GM23338 (cell line): ENCODE measurements around the gene ING1. TPM values are rescaled to one million over a fixed set of nuclear protein-coding genes. Genes with fewer than 3 reads are reported as not detected.

Source experiments
- ATAC-seq: fragments of 200-7000 bp; cut with Tn5 transposase; 3 replicates; pipeline ENCODE4 v1.9.1; 2020
- DNase-seq: peaks from one replicate; pipeline ENCODE4 v3.0.0-alpha.2; 2015; ENCODE audit warnings: low spot score
- H2AFZ ChIP-seq: fragments of 200-600 bp; sonication (generic); 2 replicates; pipeline ENCODE4 v1.8.0; 2016; ENCODE audit warnings: antibody characterized with exemption, mild to moderate bottlenecking, moderate library complexity
- H3F3A ChIP-seq: fragments of 200-600 bp; sonication (generic); replicated peaks from 2 replicates; pipeline ENCODE4 v1.8.0; 2017; ENCODE audit warnings: antibody characterized with exemption, mixed run types, low read depth
- H3K27ac ChIP-seq: fragments of 200-600 bp; sonication (generic); 2 replicates; pipeline ENCODE4 v1.6.1; 2016; ENCODE audit warnings: low read depth
- H3K27me3 ChIP-seq: fragments of 200-600 bp; sonication (generic); 2 replicates; pipeline ENCODE4 v1.8.0; 2016; ENCODE audit warnings: mild to moderate bottlenecking, mixed run types, moderate library complexity; ENCODE audit not compliant: insufficient read depth
- H3K36me3 ChIP-seq: fragments of 200-600 bp; sonication (generic); 2 replicates; pipeline ENCODE4 v1.8.0; 2016; ENCODE audit warnings: mild to moderate bottlenecking; ENCODE audit not compliant: insufficient read depth
- H3K4me1 ChIP-seq: fragments of 200-600 bp; sonication (generic); 2 replicates; pipeline ENCODE4 v1.8.0; 2016; ENCODE audit warnings: mild to moderate bottlenecking, moderate library complexity; ENCODE audit not compliant: insufficient read depth
- H3K4me2 ChIP-seq: fragments of 200-600 bp; sonication (generic); 2 replicates; pipeline ENCODE4 v1.7.1; 2017; ENCODE audit warnings: mixed run types
- H3K4me3 ChIP-seq: fragments of 200-600 bp; sonication (generic); 2 replicates; pipeline ENCODE4 v1.6.1; 2016; ENCODE audit warnings: mixed run types
- H3K79me2 ChIP-seq: fragments of 200-600 bp; sonication (generic); replicated peaks from 2 replicates; pipeline ENCODE4 v1.8.0; 2017; ENCODE audit warnings: mild to moderate bottlenecking; ENCODE audit not compliant: insufficient read depth
- H3K9me2 ChIP-seq: fragments of 200-600 bp; sonication (generic); 2 replicates; pipeline ENCODE4 v1.8.0; 2017; ENCODE audit not compliant: insufficient read depth
- H4K20me1 ChIP-seq: fragments of 200-600 bp; sonication (generic); replicated peaks from 2 replicates; pipeline ENCODE4 v1.8.0; 2017; ENCODE audit warnings: mild to moderate bottlenecking; ENCODE audit not compliant: insufficient read depth
- H3K27ac Mint-ChIP-seq: 2 replicates; pipeline ENCODE4 v1.8.0; 2020; ENCODE audit warnings: inconsistent platforms, mild to moderate bottlenecking, moderate library complexity, mixed read lengths
- H3K27me3 Mint-ChIP-seq: 3 replicates; pipeline ENCODE4 v1.8.0; 2022; ENCODE audit warnings: low read depth, mild to moderate bottlenecking, moderate library complexity, mixed read lengths, inconsistent platforms; ENCODE audit not compliant: insufficient read depth, poor library complexity
- H3K36me3 Mint-ChIP-seq: 3 replicates; pipeline ENCODE4 v1.8.0; 2021; ENCODE audit warnings: low read depth, mild to moderate bottlenecking, inconsistent platforms, moderate library complexity, mixed read lengths
- H3K4me1 Mint-ChIP-seq: 3 replicates; pipeline ENCODE4 v1.8.0; 2020; ENCODE audit warnings: mild to moderate bottlenecking, inconsistent platforms, mixed read lengths
- H3K4me3 Mint-ChIP-seq: 3 replicates; pipeline ENCODE4 v1.8.0; 2021; ENCODE audit warnings: moderate library complexity, mild to moderate bottlenecking, inconsistent platforms, mixed read lengths
- H3K9me3 Mint-ChIP-seq: 3 replicates; pipeline ENCODE4 v1.8.0; 2020; ENCODE audit warnings: moderate library complexity, mild to moderate bottlenecking, inconsistent platforms, mixed read lengths
- CREB1 ChIP-seq: fragments of 250-450 bp; sonication (Bioruptor Pico); IDR thresholded peaks from 2 replicates; pipeline ENCODE4 v1.5.0; 2020; ENCODE audit warnings: low read depth, mild to moderate bottlenecking, moderate library complexity
- CTCF ChIP-seq, 2 experiments: fragments of 200-600 bp in 1 of 2; sonication (generic) in 1 of 2; conservative IDR thresholded peaks; 2 replicates each; pipeline versions ENCODE4 v1.5.1 to v1.6.1; 2016 to 2017; ENCODE audit warnings: antibody characterized with exemption in 2 of 2, low read depth in 2 of 2, mild to moderate bottlenecking in 2 of 2, moderate library complexity in 1 of 2
- ETS1 ChIP-seq: IDR thresholded peaks from 2 replicates; pipeline ENCODE4 v1.6.1; 2016; ENCODE audit warnings: antibody characterized with exemption
- EZH2 ChIP-seq: fragments of 200-600 bp; sonication (generic); IDR thresholded peaks from one replicate; pipeline ENCODE4 v1.8.0; 2017; ENCODE audit warnings: antibody characterized with exemption, mild to moderate bottlenecking, low read depth; ENCODE audit not compliant: unreplicated experiment
- EZH2phosphoT487 ChIP-seq: fragments of 200-600 bp; sonication (generic); IDR thresholded peaks from one replicate; pipeline ENCODE4 v1.8.1; 2018; ENCODE audit warnings: antibody characterized with exemption; ENCODE audit not compliant: unreplicated experiment
- JUNB ChIP-seq: IDR thresholded peaks from one replicate; pipeline ENCODE4 v1.6.1; 2016; ENCODE audit warnings: antibody characterized with exemption; ENCODE audit not compliant: unreplicated experiment
- NANOG ChIP-seq: IDR thresholded peaks from 2 replicates; pipeline ENCODE4 v1.6.1; 2016; ENCODE audit warnings: antibody characterized with exemption, borderline replicate concordance
- POLR2AphosphoS5 ChIP-seq: IDR thresholded peaks from 2 replicates; pipeline ENCODE4 v1.6.1; 2016; ENCODE audit warnings: antibody characterized with exemption, low read depth
- REST ChIP-seq: IDR thresholded peaks from one replicate; pipeline ENCODE4 v1.6.1; 2018; ENCODE audit warnings: antibody characterized with exemption; ENCODE audit not compliant: unreplicated experiment
- STAT1 ChIP-seq: IDR thresholded peaks from one replicate; pipeline ENCODE4 v1.6.1; 2016; ENCODE audit warnings: antibody characterized with exemption; ENCODE audit not compliant: unreplicated experiment
- ZNF114 ChIP-seq: fragments of 250-450 bp; sonication (Bioruptor Pico); IDR thresholded peaks from 2 replicates; pipeline ENCODE4 v1.5.0; 2020; ENCODE audit warnings: mild to moderate bottlenecking, moderate library complexity
- ZNF331 ChIP-seq: fragments of 250-450 bp; sonication (Bioruptor Pico); IDR thresholded peaks from 2 replicates; pipeline ENCODE4 v1.5.0; 2020; ENCODE audit warnings: low read depth, mild to moderate bottlenecking, moderate library complexity
- ZNF462 ChIP-seq: fragments of 250-450 bp; sonication (Bioruptor Pico); IDR thresholded peaks from 2 replicates; pipeline ENCODE4 v1.5.0; 2020; ENCODE audit warnings: mild to moderate bottlenecking, moderate library complexity
- polyA plus RNA-seq: library from polyadenylated mRNA; unstranded; fragments of >200 nt; fragmentation: Nextera tagmentation; extraction: Ambion mirVana; gene quantifications from 2 replicates; pipeline ENCODE4 v1.2.1, GENCODE V29; 2016
- total RNA-seq: library from RNA; depleted of rRNA; stranded (reverse); fragments of >200 nt; shearing (Covaris generic); gene quantifications from 2 replicates; pipeline ENCODE4 v1.2.3, GENCODE V29; 2014

Gene ING1
- total and polyA plus RNA-seq, 2 experiments from 2014 or later, result 27.4 to 34.4 TPM

GRCh38 chr13:110664673-110665072 lies 48.8 kb upstream of the ING1 start:
- Histone ChIP-seq H3K27me3 (no peaks in the 10 kb centered on the region), H3K4me2 (no peak overlapping the region), H3K4me3 (no peak overlapping the region), H3K27ac (no peak overlapping the region; the same call in 1 of the 2 replicates), H3K36me3 (peaks cover 33% of the 10 kb centered on the region), H3K79me2 (no peaks in the 10 kb centered on the region), H4K20me1 (no peaks in the 10 kb centered on the region), H2AFZ (no peak overlapping the region), H3F3A (no peaks in the 10 kb centered on the region), H3K4me1 (no peaks in the 10 kb centered on the region), H3K9me2 (no peaks in the 10 kb centered on the region)
- peaks cover 45% of the 10 kb centered on the region for H3K9me3 Mint-ChIP-seq
- no peak for TF ChIP-seq EZH2
- TF ChIP-seq ZNF462 (CRISPR knock-in tag), result no peak
- TF ChIP-seq STAT1, result no peak
- TF ChIP-seq POLR2AphosphoS5, result no peak
- TF ChIP-seq CREB1 (CRISPR knock-in tag), result no peak
- TF ChIP-seq CTCF (conservative IDR thresholded peaks at IDR 0.05; ENCODE audit: low read depth in 2 of 2), result no peak
- no peak for TF ChIP-seq NANOG
- no peak for TF ChIP-seq JUNB
- no peak for TF ChIP-seq EZH2phosphoT487
- TF ChIP-seq ETS1, result no peak
- no peak for TF ChIP-seq ZNF114 (CRISPR knock-in tag)
- no peak for TF ChIP-seq ZNF331 (CRISPR knock-in tag)
- TF ChIP-seq REST, result no peak
- H3K4me3 Mint-ChIP-seq, result no peak overlapping the region
- DNase-seq (no peak), ATAC-seq (no peak)
- no peak overlapping the region for H3K27ac Mint-ChIP-seq
- peaks cover 92% of the 10 kb centered on the region for H3K36me3 Mint-ChIP-seq
- H3K27me3 Mint-ChIP-seq, result peaks cover 5% of the 10 kb centered on the region
- H3K4me1 Mint-ChIP-seq, result peaks cover 10% of the 10 kb centered on the region; the same call in 1 of the 3 replicates
